HG03342 (cell line): ENCODE measurements around the gene SPTY2D1.
A peak's percentile ranks its signal among the peaks of the same experiment; 100 is the strongest.
"Not testable (repeated sequence)": the region's sequence is repeated elsewhere in the genome, so short reads cannot be mapped to it uniquely, and the experiment has no call there.

ENCODE experiments used
- ATAC-seq: cut with Tn5 transposase; IDR thresholded peaks from one replicate; pipeline ENCODE4 v1.9.1; 2021; ENCODE audit warnings: mild to moderate bottlenecking, moderate library complexity; ENCODE audit not compliant: unreplicated experiment

The SPTY2D1 gene, protein sequence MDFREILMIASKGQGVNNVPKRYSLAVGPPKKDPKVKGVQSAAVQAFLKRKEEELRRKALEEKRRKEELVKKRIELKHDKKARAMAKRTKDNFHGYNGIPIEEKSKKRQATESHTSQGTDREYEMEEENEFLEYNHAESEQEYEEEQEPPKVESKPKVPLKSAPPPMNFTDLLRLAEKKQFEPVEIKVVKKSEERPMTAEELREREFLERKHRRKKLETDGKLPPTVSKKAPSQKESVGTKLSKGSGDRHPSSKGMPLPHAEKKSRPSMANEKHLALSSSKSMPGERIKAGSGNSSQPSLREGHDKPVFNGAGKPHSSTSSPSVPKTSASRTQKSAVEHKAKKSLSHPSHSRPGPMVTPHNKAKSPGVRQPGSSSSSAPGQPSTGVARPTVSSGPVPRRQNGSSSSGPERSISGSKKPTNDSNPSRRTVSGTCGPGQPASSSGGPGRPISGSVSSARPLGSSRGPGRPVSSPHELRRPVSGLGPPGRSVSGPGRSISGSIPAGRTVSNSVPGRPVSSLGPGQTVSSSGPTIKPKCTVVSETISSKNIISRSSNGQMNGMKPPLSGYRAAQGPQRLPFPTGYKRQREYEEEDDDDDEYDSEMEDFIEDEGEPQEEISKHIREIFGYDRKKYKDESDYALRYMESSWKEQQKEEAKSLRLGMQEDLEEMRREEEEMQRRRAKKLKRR

DNA sequence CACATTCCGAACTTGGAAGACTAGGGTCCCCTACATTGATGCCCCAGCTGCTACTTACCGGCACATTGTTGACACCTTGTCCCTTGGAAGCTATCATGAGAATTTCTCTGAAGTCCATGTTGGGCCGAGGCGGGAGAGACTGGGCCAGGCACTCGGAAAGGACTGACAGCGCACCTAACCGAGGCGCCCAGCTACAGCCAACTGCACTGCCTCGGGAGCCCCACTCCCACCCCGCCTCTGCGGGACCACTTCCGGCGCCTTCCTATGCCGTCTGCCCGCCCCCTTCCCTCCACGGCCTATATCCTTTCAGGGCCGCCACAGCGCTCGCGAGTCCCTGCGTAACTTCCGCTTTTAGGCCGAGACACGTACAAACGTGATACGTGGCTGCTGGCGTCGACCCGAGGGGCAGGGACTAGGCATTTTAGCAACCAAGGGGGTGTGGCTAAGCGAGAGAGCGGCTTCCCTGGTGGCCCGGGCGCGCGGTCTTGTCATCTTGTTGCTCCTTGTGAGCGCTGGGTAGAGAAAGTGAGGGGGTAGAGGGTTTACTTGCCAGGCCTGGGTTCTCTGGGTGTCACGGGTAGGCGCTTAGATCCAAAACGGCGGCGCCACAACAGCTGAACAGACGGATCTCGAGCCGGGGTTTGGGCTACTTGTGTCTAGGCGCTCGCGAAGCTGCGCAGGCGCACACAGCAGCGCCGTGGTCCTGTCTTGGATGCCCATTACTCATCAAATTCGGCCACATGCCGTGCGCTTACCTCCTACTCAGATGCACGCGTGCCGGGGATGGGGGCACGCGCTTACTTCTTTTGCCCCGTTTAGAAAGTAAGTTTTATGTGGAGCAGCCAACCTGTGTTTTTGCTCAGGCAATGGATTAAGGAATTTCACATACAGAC is at the start of gene SPTY2D1:
SPTY2D1 (minus strand) TSS at position 203 of the 893 bp plus-strand sequence; CDS start at position 118, 85 bp downstream.
- peak; percentile 95 for ATAC-seq

DNA sequence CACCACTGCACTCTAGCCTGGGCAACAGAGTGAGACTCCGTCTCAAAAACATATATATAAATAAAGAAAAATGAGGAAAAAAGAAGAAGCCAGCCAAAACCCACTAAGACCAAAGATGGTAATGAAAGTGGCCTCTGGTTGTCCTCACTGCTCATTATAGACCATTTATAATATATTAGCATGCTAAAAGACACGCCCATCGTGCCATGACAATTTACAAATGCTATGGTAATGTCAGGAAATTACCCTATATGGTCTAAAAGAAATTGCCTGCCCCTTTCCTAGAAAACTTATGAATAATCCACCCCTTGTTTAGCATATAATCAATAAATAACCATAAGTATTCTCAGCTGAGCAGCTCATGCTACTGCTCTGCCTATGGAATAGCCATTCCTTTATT is 48.3 kb upstream of the SPTY2D1 start:
- ATAC-seq, result no peak

DNA sequence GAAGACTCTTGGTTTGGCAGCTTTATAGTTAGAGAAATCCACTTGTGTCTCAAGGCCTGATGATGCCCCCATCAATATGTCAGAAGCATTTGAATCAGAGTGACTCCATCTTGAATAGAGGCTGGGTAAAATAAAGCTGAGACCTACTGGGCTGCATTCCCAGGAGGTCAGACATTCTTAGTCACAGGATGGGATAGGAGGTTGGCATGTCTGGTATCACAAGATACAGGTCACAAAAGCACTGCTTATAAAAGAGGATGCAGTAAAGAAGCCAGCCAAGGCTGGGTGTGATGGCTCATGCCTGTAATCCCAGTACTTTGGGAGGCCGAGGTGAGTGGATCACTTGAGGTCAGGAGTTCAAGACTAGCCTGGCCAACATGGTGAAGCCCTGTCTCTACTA is 47.8 kb upstream of the SPTY2D1 start:
- not testable (repeated sequence) for ATAC-seq

DNA sequence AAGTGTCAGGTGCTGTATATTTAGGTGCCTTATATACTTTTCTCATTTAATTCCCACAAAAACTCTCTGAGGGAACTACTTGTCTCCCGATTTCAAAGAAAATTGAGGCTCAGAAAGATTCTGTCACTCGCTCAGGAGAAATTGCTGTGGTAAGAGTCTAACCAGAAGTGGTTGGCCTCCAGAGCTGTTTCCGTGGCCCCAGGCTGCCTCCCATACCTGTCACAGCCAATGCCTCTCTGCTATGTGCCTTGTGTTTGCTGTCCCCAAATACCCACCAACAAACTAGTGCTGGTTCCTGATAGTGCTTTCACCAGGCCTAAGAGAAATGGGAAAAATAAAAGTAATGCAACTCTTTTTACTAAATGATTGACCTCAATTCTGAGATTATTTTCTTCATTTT is 43.4 kb upstream of the SPTY2D1 start:
- no peak for ATAC-seq

DNA sequence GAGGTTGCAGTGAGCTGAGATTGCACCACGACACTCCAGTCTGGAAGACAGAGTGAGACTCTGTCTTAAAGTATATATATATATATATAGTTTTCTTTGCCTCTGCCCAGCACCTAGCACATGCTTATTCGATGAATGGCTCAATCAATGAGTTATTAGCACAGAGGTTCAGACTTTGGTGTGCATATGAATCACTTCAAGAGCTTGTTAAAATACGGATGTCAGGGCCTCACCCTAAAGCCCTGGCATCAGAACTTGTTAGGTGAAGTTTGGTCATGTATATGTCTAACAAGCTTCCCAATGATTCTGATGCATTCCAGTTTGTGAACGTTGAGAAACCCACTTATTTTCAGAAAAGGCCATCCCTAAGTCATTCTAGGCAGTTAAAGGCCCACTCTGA is 42.7 kb upstream of the SPTY2D1 start:
- ATAC-seq, result no peak

DNA sequence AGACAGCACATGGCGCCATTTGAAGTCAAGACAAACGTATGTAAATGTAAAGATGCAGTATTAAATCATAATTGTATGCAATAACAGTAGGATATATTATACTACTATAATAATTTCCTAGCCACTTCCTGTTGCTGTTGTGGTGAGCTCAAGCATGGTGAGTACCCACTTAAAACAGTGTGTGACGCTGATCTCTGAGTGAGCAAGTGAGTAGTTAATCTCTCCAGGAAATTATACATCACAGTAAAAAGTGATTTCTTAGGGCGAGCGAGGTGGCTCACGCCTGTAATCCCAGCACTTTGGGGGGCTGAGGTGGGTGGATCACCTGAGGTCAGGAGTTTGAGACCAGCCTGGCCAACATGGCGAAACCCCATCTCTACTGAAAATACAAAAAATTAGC is 38.1 kb upstream of the SPTY2D1 start:
- not testable (repeated sequence) for ATAC-seq

DNA sequence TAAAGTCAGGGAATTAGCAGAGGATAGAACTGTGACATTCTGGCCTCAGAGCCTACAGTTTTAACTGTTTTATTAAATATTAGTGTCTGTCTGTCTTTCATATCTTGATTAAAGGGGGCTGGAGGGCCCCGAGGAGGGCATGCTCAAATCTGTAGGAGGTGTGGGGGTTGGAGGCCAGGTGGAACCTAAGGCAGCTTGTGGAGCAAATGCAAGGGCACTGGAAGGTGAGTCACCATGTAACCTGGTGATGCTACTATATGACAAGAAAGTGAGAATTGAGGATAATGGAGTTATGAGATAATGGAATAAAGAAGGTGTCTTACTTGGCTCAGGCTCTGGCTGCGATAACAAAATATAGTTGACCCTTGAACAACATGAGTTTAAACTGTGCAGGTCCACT is 37.1 kb upstream of the SPTY2D1 start:
- no peak for ATAC-seq

DNA sequence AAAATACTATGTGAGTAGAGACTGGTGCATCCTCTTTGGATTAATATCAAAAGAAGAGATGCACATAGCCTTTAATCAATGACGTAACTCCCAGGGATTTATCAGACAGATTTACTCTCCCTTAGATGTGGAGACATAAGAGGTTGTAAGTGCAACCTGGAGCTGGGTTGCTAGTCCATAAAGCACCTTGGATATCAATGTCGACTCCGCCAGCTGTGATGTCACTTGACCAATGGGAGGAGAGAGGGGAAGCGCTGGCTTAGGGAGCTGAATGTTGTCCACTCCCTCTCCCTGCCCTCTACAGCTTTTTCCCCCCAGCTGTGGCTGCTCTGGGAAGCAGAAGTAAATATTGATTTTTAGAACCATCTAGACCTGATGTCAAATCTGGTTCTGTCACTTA is 35.6 kb upstream of the SPTY2D1 start:
- no peak for ATAC-seq

DNA sequence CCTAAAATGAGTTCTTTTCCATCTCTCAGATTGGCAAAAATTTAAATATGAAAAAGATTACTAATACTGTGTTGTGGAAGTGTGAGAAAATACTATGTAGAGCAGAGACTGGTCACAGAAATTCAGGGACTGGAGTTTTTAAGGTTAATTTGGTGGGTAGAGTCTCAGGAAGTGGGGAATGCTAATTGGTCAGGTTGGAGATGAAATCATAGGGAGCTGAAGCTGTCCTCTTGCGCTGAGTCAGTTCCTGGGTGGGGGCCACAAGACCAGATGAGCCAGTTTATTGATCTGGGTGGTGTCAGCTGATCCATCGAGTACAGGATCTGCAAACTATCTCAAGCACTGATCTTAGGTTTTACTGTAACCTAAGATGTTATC is 35.1 kb upstream of the SPTY2D1 start:
- ATAC-seq, result no peak

DNA sequence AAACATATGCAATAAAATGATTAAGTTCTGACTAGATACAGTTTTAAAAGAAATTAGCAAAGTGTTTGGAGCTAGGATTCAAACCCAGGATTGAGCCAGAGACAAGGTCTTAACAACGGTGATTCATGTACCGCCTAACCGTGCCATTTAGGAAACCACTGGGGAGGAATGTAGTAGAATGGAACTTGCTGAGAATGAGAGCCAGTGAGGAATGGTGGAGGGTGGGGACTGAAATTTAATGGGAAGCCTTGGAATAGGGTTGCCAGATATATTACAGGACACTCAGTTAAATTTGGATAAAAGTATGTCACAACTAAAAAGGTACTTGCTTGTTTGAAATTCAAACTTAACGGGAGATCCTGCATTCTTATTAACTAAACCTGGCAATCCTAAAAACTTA is 34.0 kb upstream of the SPTY2D1 start:
- ATAC-seq, result no peak

DNA sequence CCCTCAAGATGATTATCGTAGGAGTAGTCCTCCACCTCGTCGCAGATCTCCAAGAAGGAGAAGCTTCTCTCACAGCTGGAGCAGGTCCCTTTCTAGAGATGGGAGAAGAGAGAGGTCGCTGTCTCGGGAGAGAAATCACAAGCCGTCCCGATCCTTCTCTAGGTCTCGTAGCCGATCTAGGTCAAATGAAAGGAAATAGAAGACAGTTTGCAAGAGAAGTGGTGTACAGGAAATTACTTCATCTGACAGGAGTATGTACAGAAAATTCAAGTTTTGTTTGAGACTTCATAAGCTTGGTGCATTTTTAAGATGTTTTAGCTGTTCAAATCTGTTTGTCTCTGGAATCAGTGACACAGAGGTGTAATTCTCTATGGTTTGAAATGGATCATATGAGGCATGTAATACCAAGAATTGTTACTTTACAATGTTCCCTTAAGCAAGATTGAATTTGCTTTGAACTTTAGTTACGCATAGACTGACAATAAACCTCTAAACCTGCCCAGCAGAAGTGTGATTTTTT is 31.3 kb upstream of the SPTY2D1 start:
- ATAC-seq, result not testable (repeated sequence)

DNA sequence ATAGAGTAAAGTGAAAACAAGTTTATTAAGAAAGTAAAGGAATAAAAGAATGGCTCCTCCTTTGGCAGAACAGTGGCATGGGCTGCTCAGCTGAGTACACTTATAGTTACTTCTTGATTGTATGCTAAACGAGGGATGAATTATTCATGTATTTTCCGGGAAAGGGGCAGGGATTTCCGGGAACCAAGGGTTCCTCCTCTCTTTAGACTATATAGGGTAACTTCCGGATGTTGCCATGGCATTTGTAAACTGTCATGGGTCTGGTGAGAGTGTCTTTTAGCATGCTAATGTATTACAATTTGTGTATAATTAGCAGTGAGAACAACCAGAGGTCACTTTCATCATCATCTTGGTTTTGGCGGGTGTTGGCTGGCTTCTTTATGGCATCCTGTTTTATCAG is 23.5 kb upstream of the SPTY2D1 start:
- ATAC-seq, result no peak

DNA sequence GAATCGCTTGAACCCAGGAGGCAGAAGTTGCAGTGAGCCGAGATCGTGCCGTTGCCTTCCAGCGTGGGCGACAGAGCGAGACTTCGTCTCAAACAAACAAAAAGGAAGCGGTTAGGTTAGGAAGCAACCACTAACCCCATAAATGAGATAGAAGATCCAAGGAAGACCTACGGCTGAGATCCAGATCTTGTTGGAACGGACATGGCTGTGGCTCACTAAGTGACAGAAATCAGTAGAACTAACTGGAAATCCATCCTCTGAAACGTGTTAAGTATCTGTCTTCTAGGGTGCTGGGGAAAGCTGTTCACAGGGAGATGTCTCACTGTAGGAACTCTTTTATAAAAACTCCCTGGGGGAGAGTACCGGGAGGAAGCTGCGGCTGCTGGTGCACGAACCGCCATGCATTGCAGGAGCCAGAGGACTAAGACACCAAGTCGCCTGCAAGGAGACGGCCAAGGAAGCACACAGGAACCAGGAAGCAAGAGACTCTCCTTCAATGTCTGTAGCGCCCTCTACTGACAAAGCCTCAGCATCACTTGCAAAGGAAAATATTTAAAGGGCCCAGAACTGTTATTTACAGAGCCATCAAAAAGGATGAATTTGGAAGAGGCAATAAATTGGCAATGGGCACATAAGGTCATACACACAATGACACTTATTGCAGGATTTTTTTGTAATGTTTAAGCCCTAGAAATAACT is 16.9 kb upstream of the SPTY2D1 start:
- peak; percentile 80 for ATAC-seq

DNA sequence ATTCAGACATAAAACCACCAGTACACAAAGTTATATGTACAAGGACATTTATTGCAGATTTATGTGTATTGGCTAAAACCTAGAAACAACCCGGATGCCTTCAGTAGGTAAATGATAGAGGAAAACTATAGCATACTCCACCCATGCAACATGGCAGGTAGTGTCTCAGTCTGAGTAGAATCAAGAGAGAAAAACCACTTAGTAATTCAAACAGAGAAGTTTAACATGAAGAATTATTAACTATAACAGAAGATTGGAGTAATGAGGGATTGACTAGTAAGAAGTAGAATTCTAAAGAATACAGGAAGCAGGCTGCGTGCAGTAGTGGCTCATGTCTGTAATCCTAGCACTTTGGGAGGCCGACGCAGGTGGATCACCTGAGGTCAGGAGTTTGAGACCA is 16.2 kb upstream of the SPTY2D1 start:
- peak; percentile 48 for ATAC-seq

DNA sequence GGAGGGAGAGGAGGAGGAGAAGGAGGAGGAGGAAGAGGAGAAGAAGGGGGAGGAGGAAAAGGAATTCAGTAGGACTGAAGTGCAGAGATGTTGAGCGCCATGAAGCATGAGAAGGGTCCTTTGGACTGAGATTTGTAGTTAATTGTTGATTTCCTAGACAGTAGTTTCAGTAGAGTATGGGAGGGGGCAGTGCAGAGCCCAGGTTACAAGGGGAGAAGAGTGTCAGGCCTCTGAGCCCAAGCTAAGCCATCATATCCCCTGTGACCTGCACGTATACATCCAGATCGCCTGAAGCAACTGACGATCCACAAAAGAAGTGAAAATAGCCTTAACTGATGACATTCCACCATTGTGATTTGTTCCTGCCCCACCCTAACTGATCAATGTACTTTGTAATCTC is 8.9 kb upstream of the SPTY2D1 start:
- ATAC-seq, result not testable (repeated sequence)

DNA sequence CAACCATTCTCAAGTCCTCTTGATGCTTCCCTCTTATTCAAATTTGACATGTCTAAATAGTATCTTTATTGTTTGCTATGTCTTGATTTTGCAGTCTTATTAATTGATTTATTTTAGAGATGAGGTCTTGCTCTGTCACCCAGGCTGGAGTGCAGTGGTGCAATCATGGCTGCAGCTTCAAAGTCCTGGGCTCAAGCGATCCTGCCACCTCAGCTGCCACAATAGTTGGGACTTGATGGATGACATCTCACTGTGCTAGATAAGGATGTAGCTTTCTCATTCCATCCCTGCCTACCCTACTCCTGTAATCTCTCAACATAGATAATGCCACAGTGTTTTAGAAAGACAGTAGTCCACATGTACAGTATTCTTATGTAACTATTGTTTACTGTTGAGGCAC is 7.5 kb upstream of the SPTY2D1 start:
- ATAC-seq, result no peak

DNA sequence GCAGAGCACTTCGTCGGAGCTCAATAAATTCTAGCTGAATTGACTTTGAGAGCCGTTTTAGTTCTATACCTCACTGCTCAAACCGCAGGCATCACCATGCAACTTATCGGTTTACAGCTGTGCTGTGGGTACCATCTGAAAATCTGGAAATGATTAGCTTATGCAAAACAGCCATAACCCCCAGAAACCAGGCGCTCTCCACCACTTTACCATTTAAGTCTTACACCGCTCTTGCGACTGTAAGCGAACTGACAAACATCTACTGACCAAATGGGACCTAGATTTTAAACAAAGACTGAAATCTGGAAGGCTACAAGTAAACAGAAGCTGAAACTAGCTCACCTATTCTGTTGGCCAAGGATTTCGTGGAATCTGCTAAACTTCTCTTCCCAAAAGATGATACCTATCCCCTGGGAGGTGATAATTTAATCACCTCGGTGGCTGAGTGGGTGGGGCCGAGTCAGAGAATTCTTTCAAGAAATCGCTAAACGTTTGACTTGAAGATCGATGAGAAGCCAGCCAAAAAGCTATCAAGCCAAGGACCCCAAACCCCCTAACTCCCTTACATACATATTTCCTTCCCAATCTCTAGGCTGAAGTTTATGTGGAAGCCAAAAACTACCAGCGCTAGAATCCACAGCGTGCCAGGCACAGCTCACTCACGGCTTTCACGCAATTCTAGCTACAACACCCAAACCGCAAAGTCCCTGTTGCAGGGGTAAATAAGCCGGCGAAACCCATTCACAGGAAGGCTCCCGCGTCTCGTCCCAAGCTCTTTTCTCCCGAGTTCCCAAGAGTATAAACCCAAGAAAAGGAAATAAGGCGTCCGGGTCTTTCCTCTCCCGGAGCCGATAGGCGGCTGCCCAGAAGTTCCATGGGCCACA is 644 bp downstream of the SPTY2D1 start:
- peak; percentile 46 for ATAC-seq

DNA sequence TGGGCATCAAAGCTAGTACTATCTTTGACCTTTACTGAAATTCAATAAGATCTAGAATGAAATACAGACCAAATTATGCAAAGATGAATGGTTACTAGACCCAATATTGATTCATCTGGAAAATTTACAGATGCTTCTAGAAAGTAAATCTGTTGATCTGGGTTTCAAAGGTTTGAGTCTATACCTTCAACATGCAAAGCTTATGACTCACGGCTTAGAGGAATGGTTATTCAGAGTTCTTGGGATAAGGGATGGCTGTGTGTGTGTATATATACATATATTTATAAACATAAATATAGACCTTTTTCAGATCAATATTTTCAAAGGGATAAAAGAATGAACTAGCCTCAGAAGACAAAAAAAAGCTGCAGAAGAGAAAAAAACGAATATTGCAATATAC is 1.3 kb downstream of the SPTY2D1 start:
- ATAC-seq, result no peak

DNA sequence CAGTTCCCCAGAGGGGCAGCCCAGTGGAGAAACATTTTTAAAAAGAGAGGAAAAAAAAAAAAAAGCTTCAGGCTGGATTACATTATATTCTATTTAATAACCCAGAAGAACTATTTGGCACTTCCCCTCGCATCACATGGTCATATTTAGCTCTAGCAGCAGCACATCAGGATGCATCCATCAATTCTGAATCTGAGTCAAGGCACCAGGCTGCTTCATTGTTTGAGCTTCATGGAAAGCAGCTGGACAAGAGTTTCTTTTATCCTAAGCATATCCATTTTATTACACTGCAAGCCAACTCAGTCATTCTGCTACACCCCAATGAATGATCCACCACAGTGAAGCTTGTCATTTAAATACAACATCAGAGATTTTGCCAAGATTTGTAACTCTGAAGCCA is 10.0 kb downstream of the SPTY2D1 start:
- no peak for ATAC-seq

DNA sequence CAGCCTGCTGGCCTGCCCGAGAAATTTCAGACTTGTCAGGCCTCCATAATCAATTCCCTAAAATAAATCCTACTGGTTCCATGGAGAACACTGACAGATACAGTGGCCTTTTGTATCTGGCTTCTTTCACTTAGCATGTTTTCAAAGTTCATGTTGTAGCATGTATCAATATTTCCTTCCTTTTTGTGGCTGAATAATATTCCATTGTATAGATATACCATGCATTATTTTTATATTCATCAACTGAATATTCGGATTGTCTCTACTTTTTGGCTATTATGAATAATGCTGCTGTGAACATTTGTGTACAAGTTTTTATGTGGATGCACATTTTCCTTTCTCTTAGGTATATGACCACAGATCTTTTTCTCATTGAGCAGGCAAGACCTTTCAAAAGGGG is 10.4 kb downstream of the SPTY2D1 start:
- ATAC-seq, result no peak
